HG02938 (cell line): ENCODE measurements around the gene TSPEAR.
"Not testable (repeated sequence)": the region's sequence is repeated elsewhere in the genome, so short reads cannot be mapped to it uniquely, and the experiment has no call there.

Source experiments
- ATAC-seq: cut with Tn5 transposase; IDR thresholded peaks from one replicate; pipeline ENCODE4 v1.9.1; 2021; ENCODE audit warnings: mild to moderate bottlenecking, moderate library complexity; ENCODE audit not compliant: unreplicated experiment

Gene TSPEAR

DNA sequence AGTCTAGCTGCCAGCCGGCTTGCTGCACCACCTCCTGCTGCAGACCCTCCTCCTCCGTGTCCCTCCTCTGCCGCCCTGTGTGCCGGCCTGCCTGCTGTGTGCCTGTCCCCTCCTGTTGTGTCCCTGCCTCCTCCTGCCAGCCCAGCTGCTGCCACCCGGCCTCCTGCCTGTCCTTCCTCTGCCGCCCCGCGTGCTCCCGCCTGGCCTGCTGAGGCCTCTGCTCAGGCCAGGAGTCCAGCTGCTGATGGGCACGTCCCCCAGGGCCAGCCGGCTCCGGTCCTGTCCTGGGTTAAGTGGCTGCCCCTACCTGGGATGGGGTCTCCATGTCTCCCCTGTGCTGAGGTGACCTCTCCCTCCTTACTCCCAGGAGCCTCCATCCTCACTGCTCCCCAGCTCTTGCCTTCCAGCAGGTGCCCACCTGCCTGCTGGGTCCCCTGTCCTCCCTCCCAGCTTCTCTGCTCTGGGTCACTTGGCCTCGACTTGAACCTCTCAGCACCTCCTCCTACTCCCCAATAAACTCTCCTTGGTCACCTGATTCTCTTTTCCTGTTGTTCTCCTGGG lies 98.6 kb downstream of the TSPEAR start:
- no peak for ATAC-seq

DNA sequence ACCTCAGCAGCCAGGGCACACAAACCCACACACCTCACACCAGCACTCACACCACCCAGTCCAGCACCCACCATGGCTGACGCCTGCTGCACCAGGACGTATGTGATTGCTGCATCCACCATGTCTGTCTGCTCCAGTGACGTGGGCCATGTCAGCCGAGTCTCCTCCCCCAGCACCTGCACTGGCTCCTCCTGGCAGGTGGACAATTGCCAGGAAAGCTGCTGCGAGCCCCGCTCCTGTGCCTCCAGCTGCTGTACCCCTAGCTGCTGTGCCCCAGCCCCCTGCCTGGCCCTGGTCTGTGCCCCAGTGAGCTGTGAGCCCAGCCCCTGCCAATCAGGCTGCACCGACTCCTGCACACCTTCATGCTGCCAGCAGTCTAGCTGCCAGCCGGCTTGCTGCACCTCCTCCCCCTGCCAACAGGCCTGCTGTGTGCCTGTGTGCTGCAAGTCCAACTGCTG lies 99.3 kb downstream of the TSPEAR start, which contains the start of gene KRTAP10-8:
KRTAP10-8 (plus strand) TSS at position 51 of the 458 bp plus-strand sequence; CDS start at position 73, 22 bp downstream.
- no peak for ATAC-seq

DNA sequence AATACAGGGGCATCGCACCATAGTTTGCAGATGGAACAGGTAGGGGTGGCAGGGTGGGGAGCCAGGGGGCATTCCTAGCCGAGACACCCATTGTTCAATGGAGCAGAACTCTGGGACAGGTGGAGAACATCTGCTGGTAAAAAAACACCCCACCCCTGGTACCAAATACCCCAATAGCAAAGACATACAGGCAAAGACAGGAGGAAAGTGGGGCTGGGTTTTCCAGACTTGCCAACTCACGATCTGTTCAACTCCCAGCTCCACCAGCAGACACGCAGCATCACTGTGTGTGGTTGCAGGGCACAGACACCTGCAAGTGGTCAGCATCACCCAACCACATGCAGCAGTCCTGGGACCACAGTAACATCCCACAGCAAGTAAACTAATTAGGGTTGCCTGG lies 99.8 kb downstream of the TSPEAR start:
- ATAC-seq: no peak

DNA sequence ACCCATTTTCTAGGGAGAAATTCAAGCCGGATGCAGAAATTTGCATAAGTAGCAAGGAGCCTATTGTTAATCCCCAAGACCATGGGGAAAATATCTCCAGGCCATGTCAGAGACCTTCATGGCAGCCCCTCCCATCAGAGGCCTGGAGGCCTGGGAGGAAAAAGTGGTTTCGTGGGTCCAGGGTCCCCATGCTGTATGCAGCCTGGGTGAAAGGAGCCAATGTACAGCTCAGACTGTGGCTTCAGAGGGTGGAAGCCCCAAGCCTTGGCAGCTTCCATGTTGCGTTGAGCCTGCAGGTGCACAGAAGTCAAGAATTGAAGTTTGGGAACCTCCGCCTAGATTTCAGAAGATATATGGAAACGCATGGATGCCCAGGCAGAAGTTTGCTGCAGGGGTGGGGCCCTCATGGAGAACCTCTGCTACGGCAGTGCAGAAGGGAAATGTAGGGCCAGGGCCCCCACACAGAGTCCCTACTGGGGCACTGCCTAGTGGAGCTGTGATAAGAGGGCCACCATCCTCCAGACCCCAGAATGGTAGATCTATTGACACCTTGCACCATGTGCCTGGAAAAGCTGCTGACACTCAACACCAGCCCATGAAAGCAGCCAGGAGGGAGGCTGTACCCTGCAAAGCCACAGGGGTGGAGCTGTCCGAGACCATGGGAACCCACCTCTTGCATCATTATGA lies 101.1 kb downstream of the TSPEAR start:
- ATAC-seq: not testable (repeated sequence)

DNA sequence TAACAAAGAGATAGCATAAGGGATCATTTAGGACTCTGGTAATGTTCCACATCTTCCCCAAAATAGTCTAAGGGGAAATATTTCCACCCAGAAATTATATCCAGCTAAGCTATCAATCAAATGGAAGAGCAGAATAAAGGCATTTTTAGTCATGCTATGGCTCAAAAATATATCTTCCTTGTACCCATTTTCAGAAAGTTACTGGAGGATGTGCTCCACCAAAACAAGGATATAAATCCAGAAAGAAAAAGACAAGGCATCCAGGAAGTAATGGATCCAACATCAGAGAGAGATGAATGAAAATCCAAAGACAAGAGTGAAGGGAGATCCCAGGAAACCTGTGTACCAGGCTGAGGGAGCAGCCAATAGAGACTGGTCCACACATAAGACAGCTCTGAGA lies 102.2 kb downstream of the TSPEAR start:
- no peak for ATAC-seq

DNA sequence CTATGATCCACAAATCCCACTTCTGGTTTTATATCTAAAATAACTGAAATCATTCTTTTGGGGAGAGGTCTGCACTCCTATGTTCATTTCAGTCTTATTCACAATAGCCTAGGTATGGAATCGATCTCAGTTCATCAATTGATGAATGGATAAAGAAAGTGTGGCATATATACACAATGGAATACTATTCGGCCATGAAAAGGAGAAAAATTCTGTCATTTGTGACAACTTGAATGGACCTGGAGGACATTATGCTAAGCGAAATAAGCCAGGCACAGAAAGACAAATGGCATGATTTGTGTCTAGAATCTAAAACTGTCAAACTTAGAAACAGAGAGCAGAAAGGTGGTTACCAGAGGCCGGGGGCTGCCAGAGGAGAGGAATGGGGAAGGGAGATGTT lies 104.9 kb downstream of the TSPEAR start:
- no peak for ATAC-seq

DNA sequence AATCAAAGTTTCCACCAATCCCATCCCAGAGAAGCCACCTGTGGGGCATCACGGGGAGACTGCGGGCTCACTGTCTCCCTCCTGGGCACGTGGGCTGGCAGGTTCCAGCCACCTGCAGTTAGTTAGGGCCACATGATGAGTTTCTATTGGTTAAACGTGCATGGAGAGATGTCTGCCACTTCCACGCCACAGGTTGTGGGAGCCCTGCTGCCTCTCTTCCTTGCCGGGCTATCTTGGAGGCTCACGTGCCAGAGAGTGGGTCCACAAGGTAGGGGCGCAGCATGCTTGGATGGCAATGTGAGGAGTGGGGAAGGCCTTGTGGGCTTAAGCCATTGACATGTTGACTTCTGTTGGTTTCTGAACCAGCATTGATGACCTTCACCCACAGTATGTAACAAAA lies 107.5 kb downstream of the TSPEAR start:
- ATAC-seq: no peak

DNA sequence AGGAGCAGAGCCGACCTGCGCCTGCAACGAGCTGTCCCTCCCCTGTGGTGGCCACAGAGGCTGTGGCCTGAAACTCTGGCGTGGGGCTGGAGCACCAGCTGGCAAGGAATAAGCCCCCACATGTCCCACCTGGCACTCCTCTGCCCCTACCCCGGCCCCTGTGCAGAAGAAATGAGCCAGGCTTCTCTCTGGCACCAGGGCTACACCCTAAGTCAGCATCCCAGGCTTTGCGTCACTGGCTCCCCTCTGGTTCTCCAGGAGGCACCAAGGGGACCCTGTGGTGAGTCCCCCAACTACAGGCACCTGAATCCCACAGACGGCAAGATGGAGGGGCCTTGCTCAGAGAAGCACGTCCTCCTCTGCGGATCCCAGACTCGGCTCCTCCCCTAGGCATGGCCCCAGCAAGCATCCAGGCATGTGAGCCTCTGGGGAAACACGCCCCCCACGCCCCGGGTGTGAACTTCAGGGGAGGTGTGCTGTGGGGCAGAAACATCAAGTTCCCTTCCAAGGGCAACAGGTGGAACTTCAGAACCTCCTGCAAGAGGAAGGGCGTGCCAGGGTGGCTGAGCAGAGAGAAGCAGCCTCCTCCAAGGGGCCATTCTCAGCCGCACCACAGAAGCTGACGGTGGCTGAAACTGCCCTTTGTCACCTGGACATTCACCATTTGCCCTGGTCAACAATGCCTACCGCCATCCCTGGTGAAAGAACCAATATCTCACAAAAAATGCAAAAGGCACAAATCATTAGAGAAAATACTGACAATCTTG lies 108.1 kb downstream of the TSPEAR start:
- ATAC-seq: no peak

DNA sequence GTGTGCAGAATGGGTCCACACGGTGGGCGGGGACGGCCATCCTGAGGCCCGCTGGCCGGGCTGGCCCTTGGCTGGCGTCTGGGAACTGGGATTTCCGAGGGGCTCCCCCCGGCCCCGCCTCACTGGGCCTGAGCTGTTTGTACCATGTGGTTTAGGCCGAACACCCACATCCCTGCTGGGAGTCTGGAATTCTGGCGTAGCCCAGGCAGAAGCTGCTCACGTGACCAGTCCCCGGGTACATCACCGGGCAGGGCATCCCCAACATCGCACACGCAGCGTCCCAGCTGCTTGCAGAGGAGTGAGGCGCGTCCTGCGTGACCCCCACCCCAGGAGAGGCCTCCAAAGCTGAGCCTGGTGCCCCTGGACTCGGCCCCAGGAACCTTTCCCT lies 108.9 kb downstream of the TSPEAR start:
- ATAC-seq: no peak

DNA sequence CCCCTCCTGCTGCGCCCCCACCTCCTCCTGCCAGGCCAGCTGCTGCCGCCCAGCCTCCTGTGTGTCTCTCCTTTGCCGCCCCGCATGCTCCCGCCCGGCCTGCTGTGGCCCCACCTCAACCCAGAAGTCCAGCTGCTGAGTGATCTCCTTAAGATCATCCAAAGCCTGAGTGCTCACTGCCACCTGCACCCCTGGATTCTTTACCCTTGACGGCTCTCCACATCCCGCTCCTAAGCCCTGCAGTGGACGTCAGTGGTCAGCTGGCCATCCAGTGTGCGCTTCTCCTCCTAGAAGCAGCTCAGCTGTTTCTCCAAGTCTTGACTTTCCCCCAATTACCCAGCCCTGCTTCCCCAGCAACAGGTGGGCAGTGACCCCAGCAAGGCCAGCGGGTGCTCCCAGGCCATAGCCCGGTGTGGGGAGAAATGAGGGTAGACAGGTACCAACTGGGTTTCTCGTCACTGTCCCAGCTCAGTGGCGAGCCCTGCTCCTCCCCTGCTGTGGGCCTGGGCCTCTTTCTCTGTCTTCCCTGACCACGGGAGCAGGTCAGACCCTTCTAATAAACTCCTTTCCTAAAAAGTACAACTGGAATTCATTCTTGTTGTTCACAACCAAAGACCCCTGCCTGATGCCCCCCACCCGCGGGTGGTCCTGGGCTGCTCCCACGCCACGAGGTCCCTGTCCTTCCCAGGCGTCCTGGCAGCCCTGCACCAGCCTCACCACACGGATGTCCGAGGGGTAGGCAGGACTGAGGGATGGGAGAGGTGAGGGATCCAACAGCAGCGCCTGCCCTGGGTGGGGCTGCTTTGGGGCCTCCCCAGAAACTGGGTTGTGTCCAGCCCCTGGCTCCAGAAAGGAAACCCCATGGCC lies 109.5 kb downstream of the TSPEAR start:
- ATAC-seq: no peak

DNA sequence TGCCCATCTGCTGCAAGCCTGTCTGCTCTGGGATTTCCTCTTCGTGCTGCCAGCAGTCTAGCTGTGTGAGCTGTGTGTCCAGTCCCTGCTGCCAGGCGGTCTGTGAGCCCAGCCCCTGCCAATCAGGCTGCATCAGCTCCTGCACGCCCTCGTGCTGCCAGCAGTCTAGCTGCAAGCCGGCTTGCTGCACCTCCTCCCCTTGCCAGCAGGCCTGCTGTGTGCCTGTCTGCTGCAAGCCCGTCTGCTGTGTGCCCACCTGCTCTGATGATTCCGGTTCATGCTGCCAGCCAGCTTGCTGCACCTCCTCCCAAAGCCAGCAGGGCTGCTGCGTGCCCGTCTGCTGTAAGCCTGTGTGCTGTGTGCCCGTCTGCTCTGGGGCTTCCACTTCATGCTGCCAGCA lies 110.3 kb downstream of the TSPEAR start:
- ATAC-seq: not testable (repeated sequence)

DNA sequence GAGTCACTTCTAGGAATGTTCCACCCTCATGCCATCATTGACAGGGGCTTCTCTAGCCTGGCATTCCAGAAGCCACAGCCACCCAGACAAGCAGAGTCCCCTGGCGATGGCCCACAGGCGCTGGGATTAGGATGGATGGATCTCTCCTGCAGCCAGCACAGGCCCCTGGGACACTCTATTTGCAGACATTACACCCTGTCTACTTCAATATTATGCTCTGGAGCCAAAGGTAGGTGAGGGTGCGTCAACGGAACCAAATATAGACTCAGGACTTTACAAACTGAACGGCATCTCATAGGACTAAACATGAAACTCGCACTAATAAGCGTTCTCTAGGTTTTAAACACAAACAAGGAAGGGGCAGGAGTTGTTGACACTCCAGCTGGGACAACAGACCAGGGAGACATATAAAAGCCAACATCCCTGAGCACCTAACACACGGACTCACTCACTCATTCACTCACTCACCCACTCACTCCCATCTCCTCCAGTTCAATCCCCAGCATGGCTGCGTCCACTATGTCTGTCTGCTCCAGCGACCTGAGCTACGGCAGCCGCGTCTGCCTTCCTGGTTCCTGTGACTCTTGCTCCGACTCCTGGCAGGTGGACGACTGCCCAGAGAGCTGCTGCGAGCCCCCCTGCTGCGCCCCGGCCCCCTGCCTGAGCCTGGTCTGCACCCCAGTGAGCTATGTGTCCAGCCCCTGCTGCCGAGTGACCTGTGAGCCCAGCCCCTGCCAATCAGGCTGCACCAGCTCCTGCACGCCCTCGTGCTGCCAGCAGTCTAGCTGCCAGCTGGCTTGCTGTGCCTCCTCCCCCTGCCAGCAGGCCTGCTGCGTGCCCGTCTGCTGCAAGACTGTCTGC lies 111.0 kb downstream of the TSPEAR start, which contains the start of gene KRTAP10-7:
KRTAP10-7 (plus strand) TSS at position 480 of the 861 bp plus-strand sequence; CDS start at position 505, 25 bp downstream.
- not testable (repeated sequence) for ATAC-seq

DNA sequence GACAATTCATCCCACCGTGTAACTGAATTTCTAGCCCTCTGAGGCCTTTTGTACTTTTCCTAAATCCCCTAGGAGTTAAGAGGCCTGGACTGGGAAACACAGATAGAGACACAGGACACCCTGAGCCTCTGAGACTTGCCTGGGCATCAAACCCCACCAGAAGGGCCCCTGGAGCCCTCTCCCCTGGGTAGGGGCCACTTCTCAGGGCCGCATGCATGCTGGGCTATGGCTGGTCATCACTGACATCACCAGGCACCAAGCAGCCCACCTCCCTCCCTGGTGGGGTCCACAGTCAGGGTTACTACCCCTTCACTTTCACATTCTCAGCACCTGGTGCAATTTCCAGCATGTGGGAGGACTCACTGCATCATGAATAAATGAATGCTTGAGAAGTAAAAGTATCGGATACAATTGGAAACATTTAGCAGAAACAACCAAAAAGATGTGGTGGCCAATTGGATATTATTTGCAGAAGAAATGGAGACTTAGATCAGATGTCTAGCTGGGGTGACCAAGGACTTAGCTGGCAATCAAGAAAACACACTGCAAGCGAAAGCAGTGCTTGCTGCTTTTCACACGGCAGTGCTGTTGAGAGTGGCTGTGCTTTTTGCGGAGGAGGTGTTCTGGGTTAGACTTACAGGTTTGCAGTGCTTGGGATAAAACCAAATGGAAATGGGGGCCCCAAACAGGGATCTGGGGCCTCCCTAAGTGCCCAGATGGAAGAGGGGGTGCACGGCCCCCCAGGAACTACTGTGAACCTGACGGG lies 111.9 kb downstream of the TSPEAR start:
- no peak for ATAC-seq

DNA sequence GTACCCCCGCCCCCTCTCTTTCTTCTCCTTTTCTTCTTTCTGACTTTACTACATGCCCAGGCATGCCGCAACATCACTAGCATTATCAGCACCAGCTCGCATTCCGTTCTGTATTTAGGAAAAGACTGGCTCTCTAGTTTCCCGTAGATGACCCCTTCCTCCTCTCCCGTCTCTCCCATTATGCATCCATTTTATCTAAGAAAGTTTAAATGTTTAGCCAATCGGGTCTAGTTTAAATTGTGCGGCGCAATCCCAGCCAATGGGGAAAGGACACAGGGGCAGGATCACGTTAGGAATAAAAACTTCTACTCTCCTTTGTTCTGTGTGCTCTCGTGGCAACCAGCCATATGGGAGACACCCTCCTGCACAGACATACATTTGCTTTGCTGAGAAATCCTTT lies 113.3 kb downstream of the TSPEAR start:
- no peak for ATAC-seq

DNA sequence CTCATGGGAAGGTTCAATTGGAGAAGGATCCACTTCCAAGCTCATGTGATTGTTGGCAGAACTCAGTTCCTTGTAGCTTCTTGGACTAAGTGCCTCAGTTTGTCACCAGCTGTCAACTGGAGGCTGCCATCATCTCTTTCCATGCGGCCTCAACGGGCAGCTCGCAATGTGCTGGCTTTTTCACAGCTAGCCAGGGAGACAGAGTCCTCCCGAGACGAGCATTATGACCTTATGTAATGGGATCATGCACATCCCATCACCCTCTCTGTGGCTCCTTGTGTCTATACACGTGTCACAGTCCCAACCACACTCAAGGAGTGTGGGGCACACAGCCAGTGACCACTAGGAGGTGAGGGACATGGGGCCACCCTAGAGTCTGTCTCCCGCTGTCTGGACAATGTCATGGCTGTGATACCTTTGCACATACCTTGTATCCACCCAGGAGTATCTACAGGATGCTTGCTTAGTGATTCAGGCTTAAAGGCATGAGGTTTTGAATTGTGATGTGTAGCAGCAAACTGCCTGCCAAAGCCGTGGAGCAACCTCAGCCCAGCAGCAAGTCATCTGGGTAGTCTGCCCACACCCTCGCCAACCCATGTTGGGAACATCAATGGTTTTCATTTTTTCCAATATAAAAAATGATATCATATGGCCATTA lies 115.2 kb downstream of the TSPEAR start:
- ATAC-seq: no peak

DNA sequence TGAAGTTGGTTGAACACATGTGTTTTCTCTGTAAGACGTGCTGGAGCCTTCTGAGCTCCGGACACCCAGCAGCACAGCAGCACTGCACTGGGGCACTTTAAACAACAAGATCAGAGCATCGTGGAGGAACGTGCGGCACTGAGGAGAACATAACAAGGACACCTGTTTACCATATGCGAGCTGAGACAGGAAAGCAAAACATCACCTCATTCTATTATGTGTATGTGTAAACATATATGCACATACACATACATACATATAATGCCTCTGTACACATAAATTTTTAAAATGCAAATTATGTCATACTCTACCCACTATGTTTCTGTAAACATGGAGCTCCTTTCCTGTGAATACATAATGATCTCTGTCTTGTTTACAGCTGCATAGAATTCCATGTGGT lies 115.8 kb downstream of the TSPEAR start:
- no peak for ATAC-seq

DNA sequence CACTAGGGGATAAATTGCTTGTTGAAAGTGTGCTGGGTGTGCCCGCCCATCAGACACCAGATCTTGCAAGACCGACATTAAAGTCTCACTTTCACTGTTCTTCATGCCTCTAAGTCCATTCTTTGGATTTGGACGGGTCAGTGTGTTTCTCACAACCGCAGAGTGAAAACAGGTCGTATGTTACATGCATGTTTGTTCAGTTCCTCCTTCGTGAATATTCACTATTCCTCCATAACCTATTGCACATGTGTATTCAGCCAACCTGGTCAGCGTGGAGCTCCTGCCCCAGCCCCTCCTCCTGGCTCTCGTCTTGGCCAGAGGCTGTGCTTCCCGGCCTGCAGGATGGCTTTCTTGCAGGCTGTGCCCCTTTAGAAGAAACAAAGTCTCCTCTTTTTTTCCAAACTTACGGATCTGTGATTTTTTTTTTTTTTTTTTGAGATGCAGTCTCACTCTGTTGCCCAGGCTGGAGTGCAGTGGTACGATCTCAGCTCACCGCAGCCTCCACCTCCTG lies 116.9 kb downstream of the TSPEAR start:
- ATAC-seq: no peak

DNA sequence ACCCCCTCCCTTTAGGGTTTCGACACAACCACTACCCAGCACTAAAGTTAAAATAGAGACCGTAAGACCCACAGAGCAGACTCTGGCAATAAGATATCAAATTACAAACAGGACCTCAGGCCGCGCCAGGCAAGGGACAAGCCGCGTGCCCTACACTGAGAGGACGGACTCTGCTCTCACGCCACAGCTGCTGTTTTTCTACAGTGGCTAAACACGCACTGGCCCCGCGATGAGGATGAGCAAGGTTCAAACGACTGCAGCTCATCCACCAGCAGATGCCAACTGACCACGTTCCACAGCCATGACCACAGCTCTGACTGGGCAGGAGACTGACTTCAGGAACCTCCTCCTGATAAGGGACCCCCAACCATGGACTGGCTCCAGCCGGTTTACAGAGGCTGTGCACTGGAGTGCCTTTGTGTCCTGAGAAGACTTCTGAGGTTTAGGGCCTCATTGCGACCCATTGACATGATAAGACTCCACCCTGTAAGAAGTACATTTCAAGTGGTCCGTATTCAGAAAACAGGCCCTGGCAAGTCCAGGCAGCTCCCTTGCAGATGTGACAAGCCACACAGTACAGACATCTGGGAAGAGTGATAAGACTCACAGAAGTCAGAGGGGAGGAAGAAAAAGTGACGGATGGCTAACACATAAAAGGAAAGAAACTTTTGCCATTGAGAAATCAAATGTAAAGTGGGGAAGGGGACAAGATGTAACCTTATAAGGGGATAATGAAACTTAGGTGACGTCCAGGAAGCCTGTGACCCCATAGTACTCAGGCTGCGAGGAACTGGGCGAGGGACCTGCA lies 117.6 kb downstream of the TSPEAR start:
- no peak for ATAC-seq
